Measurements from ENCODE around the gene PHF12. TPM values are rescaled to one million over a fixed set of nuclear protein-coding genes. Genes with fewer than 3 reads are reported as not detected.
A peak's percentile ranks its signal among the peaks of the same experiment; 100 is the strongest.

PHF12 gene
- total and polyA plus RNA-seq, 2 of the 13 experiments (the other 11 are each of a cell fraction or from before 2014, with no cell fraction given), result 9.8 to 17.1 TPM

GRCh38 chr17:28996554-28997096, 45.3 kb upstream of the PHF12 start (continued):
- TF ChIP-seq ZNF687 (CRISPR knock-in tag; IDR thresholded peaks at IDR 0.05) (peak; percentile 92), ZBTB42 (CRISPR knock-in tag; IDR thresholded peaks at IDR 0.05) (no peak), GABPA (IDR thresholded peaks at IDR 0.05; ENCODE audit: low read depth, low read length) (no peak), GABPA (CRISPR knock-in tag; IDR thresholded peaks at IDR 0.05; ENCODE audit: low read depth) (0 out of 2 replicates have a peak, but pooled peaks have one; percentile 23), ZSCAN21 (CRISPR knock-in tag; IDR thresholded peaks at IDR 0.05; ENCODE audit: borderline replicate concordance) (0 out of 2 replicates have a peak, but pooled peaks have one; percentile 24), ZNF619 (CRISPR knock-in tag; IDR thresholded peaks at IDR 0.05) (no peak), RBAK (CRISPR knock-in tag; IDR thresholded peaks at IDR 0.05) (no peak), MED1 (CRISPR knock-in tag; IDR thresholded peaks at IDR 0.05) (peak; percentile 60), RNF219 (CRISPR knock-in tag; IDR thresholded peaks at IDR 0.05) (no peak), ZNF510 (CRISPR knock-in tag; IDR thresholded peaks at IDR 0.05; ENCODE audit: low read depth) (0 out of 2 replicates have a peak, but pooled peaks have one; percentile 57), GABPB1 (CRISPR knock-in tag; IDR thresholded peaks at IDR 0.05) (no peak), TCF12 (IDR thresholded peaks at IDR 0.05) (no peak), TCF12 (CRISPR knock-in tag; IDR thresholded peaks at IDR 0.05) (no peak), FOSL2 (CRISPR knock-in tag; IDR thresholded peaks at IDR 0.05) (no peak), TAF15 (IDR thresholded peaks at IDR 0.05; ENCODE audit: low read depth, low read length, poor library complexity, severe bottlenecking) (no peak), KMT2B (CRISPR knock-in tag; IDR thresholded peaks at IDR 0.05) (0 out of 2 replicates have a peak, but pooled peaks have one; percentile 1), ZNF678 (CRISPR knock-in tag; IDR thresholded peaks at IDR 0.05) (0 out of 2 replicates have a peak, but pooled peaks have one; percentile 80), NCOR1 (IDR thresholded peaks at IDR 0.05; ENCODE audit: borderline replicate concordance, low read length) (peak; percentile 53; the same call in 1 of the 2 replicates), ZMAT3 (CRISPR knock-in tag; conservative IDR thresholded peaks at IDR 0.05) (0 out of 2 replicates have a peak, but pooled peaks have one; percentile 54), ZSCAN22 (CRISPR knock-in tag; IDR thresholded peaks at IDR 0.05) (no peak), ZBTB46 (CRISPR knock-in tag; IDR thresholded peaks at IDR 0.05; ENCODE audit: borderline replicate concordance) (no peak), ARID2 (CRISPR knock-in tag; IDR thresholded peaks at IDR 0.05; ENCODE audit: borderline replicate concordance) (no peak)
